GM12892 (cell line): ENCODE measurements around the gene BTBD10.

ENCODE experiments used
- POLR2A ChIP-seq: IDR thresholded peaks from 2 replicates; pipeline ENCODE4 v1.6.1; 2011; ENCODE audit warnings: low read depth, low read length, control low read depth
- POLR2AphosphoS5 ChIP-seq: IDR thresholded peaks from 2 replicates; pipeline ENCODE4 v1.6.1; 2011; ENCODE audit warnings: low read depth, low read length, control low read depth
- TAF1 ChIP-seq: IDR thresholded peaks from 2 replicates; pipeline ENCODE4 v1.6.1; 2011; ENCODE audit warnings: low read depth, mild to moderate bottlenecking, control low read depth, low read length, borderline replicate concordance

DNA sequence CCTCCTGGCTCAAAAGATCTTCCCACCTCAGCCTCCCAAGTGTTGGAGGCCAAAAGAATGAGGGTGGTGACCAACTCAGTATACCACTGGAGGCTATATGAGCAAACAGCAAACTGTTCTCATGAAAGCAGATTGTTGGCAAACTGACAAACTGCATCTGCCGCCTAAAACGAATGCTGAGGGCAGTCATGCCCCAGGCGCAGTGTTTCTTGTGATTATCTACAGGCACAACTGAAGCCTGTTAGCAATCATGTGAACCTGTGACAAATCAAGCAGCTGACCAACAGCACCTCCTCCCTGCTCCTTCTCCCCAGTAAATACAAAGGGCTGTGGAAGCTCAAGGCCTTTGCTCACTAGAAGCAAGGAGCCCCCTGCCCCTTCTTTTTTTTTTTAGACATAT lies 47.8 kb downstream of the BTBD10 start:
- TF ChIP-seq POLR2A (no peak), TAF1 (no peak), POLR2AphosphoS5 (no peak)
